Activated T-cell treated with anti-CD3 and anti-CD28 coated beads, Interleukin-2, amount 50 U/mL, for 4 hours (primary cell): ENCODE results near the gene RGS13. TPM values are rescaled to one million over a fixed set of nuclear protein-coding genes. Genes with fewer than 3 reads are reported as not detected.

Experiments
- ATAC-seq, 2 donors: fragments of 200-7000 bp; cut with Tn5 transposase; one replicate each; pipeline ENCODE4 v1.10.0; 2021
- DNase-seq: peaks from one replicate; pipeline ENCODE4 v3.0.0-alpha.2; 2020
- H3K27me3 Mint-ChIP-seq: one replicate; pipeline ENCODE4 v1.8.0; 2021; ENCODE audit warnings: low read depth, mixed read lengths
- H3K36me3 Mint-ChIP-seq: one replicate; pipeline ENCODE4 v1.8.0; 2022; ENCODE audit warnings: mixed read lengths; ENCODE audit not compliant: insufficient read depth
- H3K4me1 Mint-ChIP-seq: one replicate; pipeline ENCODE4 v1.8.0; 2021; ENCODE audit warnings: low read depth, mixed read lengths
- H3K4me3 Mint-ChIP-seq: one replicate; pipeline ENCODE4 v1.8.0; 2021; ENCODE audit warnings: mild to moderate bottlenecking, moderate library complexity, mixed read lengths
- H3K9me3 Mint-ChIP-seq: one replicate; pipeline ENCODE4 v1.8.0; 2021; ENCODE audit warnings: mixed read lengths
- total RNA-seq, 3 donors: library from RNA; stranded (reverse); gene quantifications; one replicate each; pipeline ENCODE4 v1.2.1, GENCODE V29; 2021

The RGS13 gene
- total RNA-seq, 3 donors from 2014 or later: not detected

DNA sequence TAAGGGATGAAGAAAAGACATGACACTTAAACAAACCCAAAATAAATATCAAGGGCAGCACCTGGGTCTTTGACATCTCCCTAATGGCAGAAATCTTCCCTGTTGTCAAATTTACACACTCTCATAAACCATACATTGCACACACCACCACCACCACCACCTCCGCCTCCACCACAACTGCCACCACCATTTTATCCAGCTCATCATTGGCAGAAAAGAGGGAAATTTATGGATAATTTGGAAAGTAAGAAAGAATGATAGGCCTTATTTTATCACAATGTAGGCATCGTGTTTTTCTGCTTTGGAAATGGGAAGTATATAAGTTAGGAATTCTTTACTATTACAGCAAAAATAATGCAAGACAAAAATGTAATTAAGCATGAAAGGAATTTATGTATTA is 27.3 kb upstream of the RGS13 start:
- no peaks in the 10 kb centered on the region for H3K9me3 Mint-ChIP-seq
- H3K36me3 Mint-ChIP-seq: no peaks in the 10 kb centered on the region
- peak overlapping the region; percentile 39 for H3K4me3 Mint-ChIP-seq
- DNase-seq (no peak), ATAC-seq (no peak)
- H3K4me1 Mint-ChIP-seq: peaks cover 18% of the 10 kb centered on the region
- H3K27me3 Mint-ChIP-seq: no peaks in the 10 kb centered on the region

DNA sequence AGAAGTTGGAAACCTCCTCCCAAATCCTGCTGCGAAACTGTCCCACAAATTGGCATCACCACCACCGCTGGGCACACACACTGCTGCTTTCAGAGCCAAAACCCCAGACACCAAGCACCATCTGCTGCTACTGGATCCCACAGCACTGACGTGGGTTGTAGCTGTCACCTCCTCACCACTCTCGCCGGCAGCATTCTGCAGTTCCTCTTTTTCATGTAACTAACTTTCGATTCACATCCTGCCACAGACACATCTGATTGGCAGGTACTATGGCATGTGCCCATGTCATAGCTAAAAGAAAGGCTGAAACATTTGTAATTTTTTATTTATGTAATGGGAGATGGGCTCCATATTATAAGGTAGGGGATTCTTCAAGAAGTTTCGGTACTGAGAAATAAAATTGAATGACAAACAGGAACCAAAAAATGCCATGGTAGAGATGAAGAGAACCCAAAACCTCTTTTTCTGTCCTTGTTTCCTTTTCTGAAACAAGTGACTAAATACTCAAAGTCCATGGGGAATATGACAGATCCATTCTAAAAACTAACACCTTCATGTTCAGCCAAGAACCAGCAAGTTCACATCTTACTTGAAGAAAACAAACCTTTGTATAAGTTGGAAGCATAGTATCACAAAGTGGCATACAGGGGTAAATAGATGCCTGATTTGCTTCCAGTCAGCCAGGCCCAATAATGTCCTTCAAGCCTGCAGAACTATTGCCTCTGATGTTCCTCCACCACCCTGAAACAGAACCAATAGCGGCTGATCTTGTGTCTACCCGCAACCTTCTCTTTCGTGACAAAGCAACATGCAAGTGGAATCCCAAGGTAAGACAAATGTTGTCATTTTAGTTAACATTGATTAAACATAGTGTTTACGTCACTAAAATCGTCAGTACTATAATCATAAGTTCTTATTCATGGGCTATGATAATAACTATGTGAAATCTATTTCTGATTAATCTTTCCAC is 26.6 kb upstream of the RGS13 start:
- Mint-ChIP-seq H3K4me3 (peak overlapping the region; percentile 39), H3K4me1 (peaks cover 18% of the 10 kb centered on the region), H3K9me3 (no peaks in the 10 kb centered on the region), H3K27me3 (no peaks in the 10 kb centered on the region), H3K36me3 (no peaks in the 10 kb centered on the region)
- ATAC-seq: peak; percentile 91
- DNase-seq: peak; percentile 39

DNA sequence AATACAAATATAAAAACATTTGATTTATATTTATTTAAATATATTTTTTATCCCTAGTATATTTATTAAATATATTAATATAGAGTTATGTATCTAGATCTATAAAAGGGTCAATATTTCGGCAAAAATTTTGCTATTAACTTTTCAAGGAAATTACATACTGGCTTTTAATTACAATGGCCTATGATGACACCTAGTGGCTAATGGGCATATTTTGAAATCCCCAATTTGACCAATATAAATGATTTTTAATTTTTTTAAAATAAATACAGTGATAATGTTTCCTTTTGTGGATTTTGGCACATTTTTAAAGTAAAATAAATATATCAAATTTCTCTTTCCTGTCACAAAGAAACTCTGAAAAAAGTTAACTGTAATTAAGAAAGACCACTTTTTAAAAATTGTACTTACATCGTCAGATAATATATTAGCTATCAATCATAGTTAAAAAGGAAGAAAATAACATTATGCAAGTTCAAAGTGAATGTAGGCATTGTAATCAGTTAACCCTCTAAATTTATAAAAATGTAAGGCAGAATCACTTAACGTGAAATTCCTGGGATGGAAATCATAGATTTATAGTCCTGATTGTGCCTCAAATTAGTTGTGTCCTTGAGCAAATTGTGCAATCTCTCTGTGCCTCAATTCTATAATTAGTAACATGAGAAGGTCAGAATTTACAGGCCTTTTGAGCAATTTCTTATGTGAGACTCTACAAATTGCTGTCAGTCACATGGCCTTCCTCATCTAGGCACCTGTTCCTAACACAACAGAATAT is 25.6 kb upstream of the RGS13 start:
- no peak overlapping the region for H3K4me3 Mint-ChIP-seq
- ATAC-seq (no peak), DNase-seq (no peak)
- H3K36me3 Mint-ChIP-seq: no peaks in the 10 kb centered on the region
- H3K27me3 Mint-ChIP-seq: no peaks in the 10 kb centered on the region
- no peaks in the 10 kb centered on the region for H3K9me3 Mint-ChIP-seq
- H3K4me1 Mint-ChIP-seq: peaks cover 17% of the 10 kb centered on the region

DNA sequence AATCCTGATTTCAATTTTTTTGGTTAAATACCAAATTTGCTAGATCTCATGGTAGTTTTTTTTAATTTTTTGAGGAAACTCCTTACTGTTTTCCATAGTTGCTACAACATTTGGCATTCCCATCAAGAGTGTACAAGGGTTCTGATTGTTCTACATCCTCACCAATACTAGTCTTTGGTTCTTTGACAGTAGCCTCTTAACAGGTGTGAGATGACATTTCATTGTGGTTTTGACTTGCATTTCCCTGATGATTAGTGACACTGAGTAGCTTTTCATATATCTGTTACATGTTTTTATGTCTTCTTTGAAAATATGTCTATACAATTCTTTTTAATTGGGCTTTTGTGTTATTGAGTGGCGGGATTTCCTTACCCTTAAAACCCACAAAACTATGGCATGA is 20.9 kb upstream of the RGS13 start:
- no peaks in the 10 kb centered on the region for H3K27me3 Mint-ChIP-seq
- no peak for ATAC-seq
- no peaks in the 10 kb centered on the region for H3K36me3 Mint-ChIP-seq
- no peak overlapping the region for H3K4me3 Mint-ChIP-seq
- H3K9me3 Mint-ChIP-seq: no peaks in the 10 kb centered on the region
- no peak for DNase-seq
- peaks cover 2% of the 10 kb centered on the region for H3K4me1 Mint-ChIP-seq

DNA sequence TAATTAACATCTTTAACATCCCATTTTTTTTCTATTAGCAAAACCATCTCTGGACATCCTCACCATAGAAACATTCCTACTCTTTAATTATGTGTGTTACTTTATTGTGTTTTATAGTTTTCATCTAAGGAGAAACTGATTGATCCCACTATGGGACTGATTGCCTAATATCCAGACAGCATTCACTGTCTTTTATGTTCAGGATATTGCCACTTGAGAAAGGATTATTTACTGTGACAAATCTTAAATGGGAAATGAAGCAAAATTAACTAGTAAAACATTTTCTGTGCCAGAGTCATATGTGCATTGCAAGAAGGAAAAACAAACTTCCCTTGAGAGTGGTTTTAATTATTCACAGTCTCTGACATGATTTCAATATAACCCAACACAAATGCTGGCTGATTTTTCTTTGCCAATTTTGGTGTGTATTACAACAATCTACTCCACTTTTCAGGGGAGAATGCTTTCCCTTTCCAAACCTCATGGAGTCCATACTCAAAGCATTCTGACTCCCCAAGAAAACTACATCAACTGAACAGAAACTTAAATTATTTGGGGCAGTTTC is 15.8 kb upstream of the RGS13 start:
- peaks cover 17% of the 10 kb centered on the region for H3K27me3 Mint-ChIP-seq
- H3K4me3 Mint-ChIP-seq: no peak overlapping the region
- no peaks in the 10 kb centered on the region for H3K36me3 Mint-ChIP-seq
- DNase-seq: no peak
- H3K4me1 Mint-ChIP-seq: no peaks in the 10 kb centered on the region
- ATAC-seq: no peak
- no peaks in the 10 kb centered on the region for H3K9me3 Mint-ChIP-seq

DNA sequence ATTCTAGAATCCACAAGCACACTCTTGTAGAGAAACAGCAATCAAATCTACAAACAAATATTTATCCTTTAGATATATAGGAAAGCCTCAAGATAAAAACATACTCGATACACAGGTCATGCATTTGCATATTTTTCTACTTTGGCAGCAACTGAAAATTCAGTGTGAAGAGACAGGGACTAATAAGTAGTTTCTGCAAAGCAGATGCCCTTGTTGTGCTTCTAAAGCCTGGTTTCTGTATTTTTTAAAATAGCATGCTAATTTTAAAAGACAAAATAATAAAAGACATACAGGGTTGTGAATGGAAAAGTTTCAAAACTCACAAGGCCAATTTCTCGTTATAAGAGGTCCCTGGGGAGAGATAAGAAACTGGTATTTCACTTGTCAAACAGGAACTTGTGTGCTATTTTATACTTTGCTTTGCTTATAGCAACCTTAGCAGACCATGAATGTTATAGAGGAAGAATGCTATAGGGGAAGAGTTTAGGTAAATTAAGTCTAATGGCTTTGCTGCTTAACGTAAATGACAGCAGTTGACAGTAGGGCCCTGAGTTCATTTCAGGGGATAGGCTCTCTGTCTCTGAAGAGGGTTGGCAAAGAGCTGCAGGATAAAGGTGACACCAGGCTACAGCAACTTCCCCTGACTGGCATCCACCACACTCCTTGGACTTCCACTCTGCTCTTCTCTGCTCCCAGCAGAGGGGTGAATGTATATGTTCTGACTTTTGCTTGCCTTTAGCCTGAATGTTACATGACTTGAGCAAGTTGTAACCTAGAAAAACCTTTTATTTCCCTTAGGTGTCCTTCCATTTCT is 9.4 kb upstream of the RGS13 start:
- Mint-ChIP-seq H3K9me3 (no peaks in the 10 kb centered on the region), H3K36me3 (no peaks in the 10 kb centered on the region), H3K27me3 (peaks cover 23% of the 10 kb centered on the region), H3K4me3 (no peak overlapping the region), H3K4me1 (peaks cover 2% of the 10 kb centered on the region)
- ATAC-seq: no peak
- DNase-seq: no peak

DNA sequence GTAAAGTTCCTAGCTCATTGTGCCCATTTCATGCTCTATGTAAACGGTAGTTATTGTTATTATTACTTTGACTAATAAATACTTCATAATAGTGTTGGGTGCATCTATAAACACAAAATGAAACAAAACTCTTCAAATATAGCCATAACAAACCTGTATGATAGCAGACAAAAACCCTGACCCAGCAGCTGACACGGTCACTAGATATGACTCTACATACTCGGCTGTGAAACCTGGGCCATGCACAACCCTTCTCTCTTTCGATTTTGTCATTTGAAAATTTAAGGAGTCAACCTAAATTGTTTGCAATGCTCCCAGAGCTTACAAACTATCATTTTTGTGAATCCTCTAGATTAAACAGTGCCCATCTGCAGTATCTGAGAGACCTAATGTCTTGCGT is 8.0 kb upstream of the RGS13 start:
- Mint-ChIP-seq H3K36me3 (no peaks in the 10 kb centered on the region), H3K27me3 (peaks cover 20% of the 10 kb centered on the region), H3K4me3 (no peak overlapping the region), H3K9me3 (no peaks in the 10 kb centered on the region), H3K4me1 (peaks cover 2% of the 10 kb centered on the region)
- DNase-seq: no peak
- no peak for ATAC-seq

DNA sequence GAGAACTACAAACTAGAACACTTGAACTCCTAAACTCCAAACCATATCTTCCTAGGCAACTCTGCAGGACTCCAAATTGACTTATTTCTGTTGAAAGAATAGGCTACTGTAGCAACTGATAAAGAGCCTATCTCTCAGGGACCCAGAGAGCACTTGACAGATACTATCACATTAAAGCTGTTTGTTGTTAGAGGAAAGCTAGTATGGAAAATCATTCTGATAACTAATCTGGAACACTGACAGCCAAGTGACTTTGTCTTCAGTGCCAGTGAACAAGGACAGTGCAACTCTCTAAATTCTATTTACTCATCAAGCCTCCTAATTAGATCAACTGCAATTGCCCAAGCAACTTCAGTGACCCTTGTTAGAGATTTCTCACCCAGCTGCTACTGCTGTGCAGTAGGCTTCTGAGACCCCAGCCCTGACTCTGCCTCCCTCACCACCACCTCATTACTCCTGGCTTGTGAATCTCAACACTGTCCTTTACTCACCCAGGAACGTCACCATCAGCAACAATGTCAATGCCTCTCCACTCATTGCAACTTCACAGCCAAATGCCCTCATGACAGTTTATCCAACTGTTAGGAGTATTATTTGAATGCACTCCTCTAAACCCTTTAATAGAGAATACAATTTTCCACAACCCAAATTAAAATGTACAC is 7.4 kb upstream of the RGS13 start:
- no peaks in the 10 kb centered on the region for H3K9me3 Mint-ChIP-seq
- ATAC-seq (no peak), DNase-seq (no peak)
- peaks cover 20% of the 10 kb centered on the region for H3K27me3 Mint-ChIP-seq
- H3K36me3 Mint-ChIP-seq: no peaks in the 10 kb centered on the region
- H3K4me1 Mint-ChIP-seq: peaks cover 2% of the 10 kb centered on the region
- H3K4me3 Mint-ChIP-seq: no peak overlapping the region

DNA sequence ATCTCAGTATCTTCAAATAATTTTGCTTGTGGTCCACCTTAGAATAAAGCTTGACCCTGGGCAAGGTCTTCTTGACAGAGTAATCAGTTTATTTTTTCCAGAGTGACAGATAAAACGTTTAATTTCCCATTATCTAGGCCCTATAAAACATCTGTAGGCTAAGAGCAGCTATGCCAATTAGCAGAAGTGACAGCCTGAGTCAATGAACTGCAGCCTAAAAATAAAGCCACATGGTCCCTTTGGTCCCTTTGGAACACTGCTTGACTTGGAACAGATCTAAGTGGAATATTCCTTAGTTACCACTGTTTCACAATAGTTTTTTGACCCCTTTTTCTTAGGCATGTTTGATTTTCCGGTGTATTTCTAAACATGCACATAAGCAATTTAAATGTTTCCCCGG is 6.3 kb upstream of the RGS13 start:
- no peaks in the 10 kb centered on the region for H3K9me3 Mint-ChIP-seq
- H3K4me1 Mint-ChIP-seq: peaks cover 2% of the 10 kb centered on the region
- peaks cover 13% of the 10 kb centered on the region for H3K27me3 Mint-ChIP-seq
- H3K36me3 Mint-ChIP-seq: no peaks in the 10 kb centered on the region
- DNase-seq (no peak), ATAC-seq (no peak)
- H3K4me3 Mint-ChIP-seq: no peak overlapping the region

DNA sequence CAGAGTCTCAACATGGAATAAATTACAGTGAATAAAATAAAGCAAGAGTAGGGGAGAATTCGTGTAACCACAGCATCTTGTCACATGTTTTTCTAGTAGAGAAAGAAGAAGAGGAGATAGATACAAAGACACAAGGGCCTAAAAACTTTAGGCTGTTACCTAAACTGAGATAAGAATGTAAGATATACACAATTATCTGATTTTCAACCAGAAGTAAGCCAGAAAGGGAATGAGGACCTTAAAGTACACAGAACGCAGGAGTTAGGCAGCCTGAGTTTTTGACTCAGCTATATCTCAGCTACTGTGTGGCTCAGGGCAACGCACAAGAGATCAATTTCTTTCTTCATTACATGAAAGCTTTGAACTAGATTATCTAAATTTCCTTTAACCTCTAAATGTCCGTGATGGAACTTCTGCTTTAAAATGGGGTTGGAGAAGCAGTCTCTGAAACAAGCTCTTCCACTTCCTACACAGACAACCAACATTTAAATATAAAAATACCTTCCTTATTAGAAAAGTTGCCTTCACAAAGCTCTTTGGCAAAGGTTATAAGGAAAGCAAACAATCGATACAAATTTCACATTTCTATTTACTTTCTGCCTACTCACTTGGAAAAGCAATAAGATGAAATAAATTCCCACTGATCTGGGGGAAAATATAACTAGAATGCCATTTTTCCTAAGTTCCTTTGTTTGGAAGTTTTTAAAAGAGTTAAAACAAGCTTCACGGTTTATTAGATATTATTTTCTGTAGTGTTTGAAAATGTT is 5.2 kb upstream of the RGS13 start:
- DNase-seq (no peak), ATAC-seq (no peak)
- H3K27me3 Mint-ChIP-seq: peaks cover 9% of the 10 kb centered on the region
- no peak overlapping the region for H3K4me3 Mint-ChIP-seq
- peaks cover 2% of the 10 kb centered on the region for H3K4me1 Mint-ChIP-seq
- no peaks in the 10 kb centered on the region for H3K36me3 Mint-ChIP-seq
- H3K9me3 Mint-ChIP-seq: no peaks in the 10 kb centered on the region

DNA sequence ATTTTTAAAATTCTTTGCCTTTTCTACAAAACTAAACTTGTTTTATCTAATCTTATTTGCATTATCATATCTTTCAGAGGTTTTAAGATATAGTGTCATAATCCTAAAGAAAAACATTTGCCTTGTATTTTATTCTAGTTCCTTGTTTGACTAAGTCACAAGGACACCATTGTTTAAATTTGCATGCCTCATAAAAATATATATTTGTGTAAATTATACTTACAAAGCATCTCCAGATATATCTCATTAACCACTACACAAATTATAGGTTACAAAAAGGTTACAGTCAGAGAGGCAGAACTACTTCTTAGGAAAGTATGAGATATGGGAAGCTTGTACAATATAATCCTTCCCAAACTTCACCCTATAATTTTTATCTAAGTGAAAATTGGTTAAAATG is 4.2 kb upstream of the RGS13 start:
- no peaks in the 10 kb centered on the region for H3K36me3 Mint-ChIP-seq
- DNase-seq (no peak), ATAC-seq (no peak)
- H3K4me1 Mint-ChIP-seq: peaks cover 2% of the 10 kb centered on the region
- H3K27me3 Mint-ChIP-seq: peaks cover 9% of the 10 kb centered on the region
- no peaks in the 10 kb centered on the region for H3K9me3 Mint-ChIP-seq
- no peak overlapping the region for H3K4me3 Mint-ChIP-seq

DNA sequence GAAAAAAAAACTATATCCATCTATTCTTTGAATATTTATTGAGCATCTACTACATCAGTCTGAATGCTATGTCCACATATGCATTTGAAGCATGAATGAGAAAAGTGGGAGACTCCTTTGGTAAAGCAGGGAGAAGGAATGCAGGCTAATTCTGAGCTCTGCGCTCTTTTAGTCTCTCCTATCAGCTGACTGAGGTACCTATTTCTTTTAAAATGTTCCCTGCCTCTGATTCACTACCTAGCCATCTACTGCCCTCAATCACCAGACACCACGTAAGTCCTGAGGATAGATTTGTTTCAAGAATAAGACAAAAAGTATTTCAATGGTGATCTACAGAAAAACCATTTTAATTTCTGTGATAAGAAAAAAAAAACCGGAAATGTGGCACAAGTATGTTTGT is 3.8 kb upstream of the RGS13 start:
- ATAC-seq (no peak), DNase-seq (no peak)
- Mint-ChIP-seq H3K36me3 (no peaks in the 10 kb centered on the region), H3K4me3 (no peak overlapping the region), H3K27me3 (peaks cover 9% of the 10 kb centered on the region), H3K4me1 (peaks cover 2% of the 10 kb centered on the region), H3K9me3 (no peaks in the 10 kb centered on the region)
